LoVo (cell line): ENCODE data around the gene GDF9.

Source experiments
- DNase-seq: peaks from one replicate; pipeline ENCODE4 v3.0.0-alpha.2; 2016; ENCODE audit warnings: low spot score

The GDF9 gene

GRCh38 chr5:132866342-132867045 is at the start of gene GDF9, which contains the start of gene UQCRQ:
GDF9 (minus strand) TSS chr5:132866469; CDS start chr5:132864533, 1,936 bp downstream.
UQCRQ (plus strand) TSS chr5:132866642; CDS start chr5:132866882, 240 bp downstream.
- DNase-seq, result peak; percentile 100

GRCh38 chr5:132915681-132916080 is 49.4 kb upstream of the GDF9 start:
- no peak for DNase-seq

- no peak for DNase-seq
Observed at GRCh38 chr5:132909702-132910101, 43.4 kb upstream of the GDF9 start.

GRCh38 chr5:132907161-132907560 is 40.9 kb upstream of the GDF9 start:
- no peak for DNase-seq

- DNase-seq, result no peak
Observed at GRCh38 chr5:132905938-132906337, 39.7 kb upstream of the GDF9 start.

- no peak for DNase-seq
Observed at GRCh38 chr5:132901730-132902129, 35.5 kb upstream of the GDF9 start.

GRCh38 chr5:132901036-132901435 is 34.8 kb upstream of the GDF9 start:
- DNase-seq, result no peak

- DNase-seq, result no peak
Observed at GRCh38 chr5:132898094-132898493, 31.8 kb upstream of the GDF9 start.

- DNase-seq, result no peak
Observed at GRCh38 chr5:132896685-132897084, 30.4 kb upstream of the GDF9 start.

- DNase-seq, result no peak
Observed at GRCh38 chr5:132895719-132896305, 29.5 kb upstream of the GDF9 start.

GRCh38 chr5:132890817-132891216 is 24.5 kb upstream of the GDF9 start:
- no peak for DNase-seq

- DNase-seq, result no peak
Observed at GRCh38 chr5:132889501-132889900, 23.2 kb upstream of the GDF9 start.

GRCh38 chr5:132887283-132887682 is 21.0 kb upstream of the GDF9 start:
- no peak for DNase-seq

- DNase-seq, result no peak
Observed at GRCh38 chr5:132886064-132886823, 20.0 kb upstream of the GDF9 start.

GRCh38 chr5:132884548-132884947 is 18.3 kb upstream of the GDF9 start:
- no peak for DNase-seq

- DNase-seq, result peak; percentile 69
Observed at GRCh38 chr5:132883261-132883834, 17.1 kb upstream of the GDF9 start.

- peak; percentile 46 for DNase-seq
Observed at GRCh38 chr5:132877938-132878337, 11.7 kb upstream of the GDF9 start.

- DNase-seq, result no peak
Observed at GRCh38 chr5:132877466-132877865, 11.2 kb upstream of the GDF9 start.

- DNase-seq, result no peak
Observed at GRCh38 chr5:132876020-132876759, 9.9 kb upstream of the GDF9 start.

GRCh38 chr5:132873930-132874271 is 7.6 kb upstream of the GDF9 start:
- no peak for DNase-seq

GRCh38 chr5:132873119-132873929 is 7.1 kb upstream of the GDF9 start, which contains the start of gene LEAP2:
LEAP2 (plus strand) TSS chr5:132873668; CDS start chr5:132873695, 27 bp downstream.
- DNase-seq, result no peak
